A549 (cell line): ENCODE measurements around the gene PTGFRN. TPM values are rescaled to one million over a fixed set of nuclear protein-coding genes. Genes with fewer than 3 reads are reported as not detected.

Experiments used
- ATAC-seq, 2 experiments: fragments of 200-7000 bp in 1 of 2; fragments of >200 bp in 1 of 2; cut with Nextera tagmentation in 1 of 2; cut with Tn5 transposase in 1 of 2; 3 replicates each; pipeline versions ENCODE4 v1.8.0 to v1.9.1; 2018 to 2020; ENCODE audit warnings: mild to moderate bottlenecking in 1 of 2, moderate library complexity in 1 of 2
- CTCF ChIA-PET: fragments of 300-600 bp; sonication (Branson Sonifier 250); formaldehyde crosslinking; extraction: SDS; loops from one replicate; lab custom pipeline; 2021; ENCODE audit warnings: antibody characterized with exemption, inconsistent platforms; lab: Yijun Ruan, JAX
- POLR2A ChIA-PET: fragments of 350-600 bp; formaldehyde crosslinking; extraction: SDS; loops from one replicate; lab custom pipeline; 2021; ENCODE audit warnings: antibody characterized with exemption, inconsistent platforms; lab: Yijun Ruan, JAX
- DNase-seq, 2 experiments: peaks; one replicate each; pipeline versions ENCODE4 v3.0.0 to v3.0.0-alpha.2; 2011 to 2016; ENCODE audit warnings: low read depth in 1 of 2, low spot score in 1 of 2
- FAIRE-seq: peaks from 2 replicates; lab custom pipeline; 2011; peaks lifted over from hg19 to GRCh38; lab: Jason Lieb, UNC
- H3K27ac ChIP-seq, 2 experiments: fragments of >200 bp; sonication (Bioruptor Twin); formaldehyde crosslinking; 3 replicates each; pipeline ENCODE4 v1.5.1; 2016 to 2017
- H3K4me1 ChIP-seq: fragments of >200 bp; sonication (Bioruptor Twin); formaldehyde crosslinking; 3 replicates; pipeline ENCODE4 v1.6.1; 2016
- H3K4me2 ChIP-seq: fragments of >200 bp; sonication (Bioruptor Twin); formaldehyde crosslinking; 3 replicates; pipeline ENCODE4 v1.6.1; 2016
- H3K4me3 ChIP-seq: fragments of >200 bp; sonication (Bioruptor Twin); formaldehyde crosslinking; 3 replicates; pipeline ENCODE4 v1.5.1; 2016
- H3K9me3 ChIP-seq: fragments of >200 bp; sonication (Bioruptor Twin); formaldehyde crosslinking; 3 replicates; pipeline ENCODE4 v1.6.1; 2016
- BHLHE40 ChIP-seq: IDR thresholded peaks from 2 replicates; pipeline ENCODE4 v1.6.1; 2012; ENCODE audit warnings: low read depth, low read length, inconsistent platforms
- CBX2 ChIP-seq: fragments of 200-600 bp; sonication (generic); IDR thresholded peaks from 2 replicates; pipeline ENCODE4 v1.6.1; 2016; ENCODE audit warnings: low read depth, mild to moderate bottlenecking, borderline replicate concordance
- CEBPB ChIP-seq, 2 experiments: fragments of >200 bp in 1 of 2; sonication (Bioruptor Twin) in 1 of 2; formaldehyde crosslinking in 1 of 2; IDR thresholded peaks; 2 replicates each; pipeline ENCODE4 v1.6.1; 2012 to 2016
- CHD2 ChIP-seq: fragments of 150-350 bp; IDR thresholded peaks from 2 replicates; pipeline ENCODE4 v1.6.1; 2014; ENCODE audit warnings: low read length; ENCODE audit not compliant: partially characterized antibody
- ESRRA ChIP-seq: fragments of 150-350 bp; IDR thresholded peaks from 2 replicates; pipeline ENCODE4 v1.6.1; 2014; ENCODE audit warnings: mild to moderate bottlenecking, low read length, borderline replicate concordance
- FOSB ChIP-seq: fragments of 250-450 bp; sonication (Bioruptor Pico); IDR thresholded peaks from 2 replicates; pipeline ENCODE4 v1.5.0; 2020; ENCODE audit warnings: mild to moderate bottlenecking, moderate library complexity
- FOSL2 ChIP-seq, 2 experiments: fragments of 450-650 bp in 1 of 2; fragments of >200 bp in 1 of 2; sonication (Bioruptor Twin) in 1 of 2; formaldehyde crosslinking; IDR thresholded peaks; 2 replicates each; pipeline versions ENCODE4 v1.5.0 to v1.6.1; 2016 to 2020; ENCODE audit warnings: mild to moderate bottlenecking in 1 of 2, moderate library complexity in 1 of 2
- HEYL ChIP-seq: fragments of 250-450 bp; sonication (Bioruptor Pico); IDR thresholded peaks from 2 replicates; pipeline ENCODE4 v1.8.0; 2021; ENCODE audit warnings: mild to moderate bottlenecking, moderate library complexity
- HOXB13 ChIP-seq: fragments of 250-450 bp; sonication (Bioruptor Pico); IDR thresholded peaks from 2 replicates; pipeline ENCODE4 v1.5.0; 2020; ENCODE audit warnings: low read depth, mild to moderate bottlenecking, moderate library complexity
- HOXB5 ChIP-seq: fragments of 250-450 bp; sonication (Bioruptor Pico); IDR thresholded peaks from 2 replicates; pipeline ENCODE4 v1.5.0; 2020; ENCODE audit warnings: mild to moderate bottlenecking, moderate library complexity
- KDM5A ChIP-seq: fragments of 200-600 bp; sonication (generic); IDR thresholded peaks from 2 replicates; pipeline ENCODE4 v1.6.1; 2016; ENCODE audit warnings: antibody characterized with exemption, mild to moderate bottlenecking
- MAFK ChIP-seq: fragments of 450-650 bp; IDR thresholded peaks from 2 replicates; pipeline ENCODE4 v1.6.1; 2014; ENCODE audit not compliant: partially characterized antibody
- MYC ChIP-seq: IDR thresholded peaks from 2 replicates; pipeline ENCODE4 v1.6.1; 2012; ENCODE audit warnings: mild to moderate bottlenecking, inconsistent platforms, low read length, improper control_type of control experiment, borderline replicate concordance
- NR3C1 ChIP-seq: fragments of >200 bp; sonication (Bioruptor Twin); formaldehyde crosslinking; IDR thresholded peaks from 3 replicates; pipeline ENCODE4 v1.6.1; 2017
- POLR2A ChIP-seq: IDR thresholded peaks from 2 replicates; pipeline ENCODE4 v1.6.1; 2012; ENCODE audit warnings: mild to moderate bottlenecking, low read length
- POLR2AphosphoS2 ChIP-seq: conservative IDR thresholded peaks from 2 replicates; pipeline ENCODE4 v1.6.1; 2012; ENCODE audit warnings: low read length, improper control_type of control experiment, inconsistent platforms
- RARB ChIP-seq: fragments of 250-450 bp; sonication (Bioruptor Pico); IDR thresholded peaks from 2 replicates; pipeline ENCODE4 v1.8.0; 2021; ENCODE audit warnings: mild to moderate bottlenecking, moderate library complexity
- USF2 ChIP-seq: fragments of 450-650 bp; IDR thresholded peaks from 2 replicates; pipeline ENCODE4 v1.6.1; 2014; ENCODE audit warnings: antibody characterized with exemption
- ZFP36 ChIP-seq: fragments of 450-650 bp; IDR thresholded peaks from 2 replicates; pipeline ENCODE4 v1.6.1; 2014; ENCODE audit warnings: borderline replicate concordance; ENCODE audit not compliant: partially characterized antibody
- ZNF302 ChIP-seq: fragments of 250-450 bp; sonication (Bioruptor Pico); IDR thresholded peaks from 2 replicates; pipeline ENCODE4 v1.9.0; 2021; ENCODE audit warnings: inconsistent platforms, mild to moderate bottlenecking, moderate library complexity
- ZSCAN20 ChIP-seq: fragments of 250-450 bp; sonication (Bioruptor Pico); IDR thresholded peaks from 2 replicates; pipeline ENCODE4 v1.8.0; 2022; ENCODE audit warnings: mild to moderate bottlenecking, moderate library complexity
- WGBS: methylation state at CpG from one replicate; pipeline ENCODE4 v1.1.6; 2017; ENCODE audit errors: missing lambda C conversion rate; 5-methylcytosine and 5-hydroxymethylcytosine counted together
- polyA plus RNA-seq, 4 experiments: library from polyadenylated mRNA; depleted of rRNA in 3 of 4; stranded (reverse); fragments of >200 nt; fragmentation: RNase III in 1 of 4; extraction: RNeasy Plus Mini Kit Qiagen cat#74134 plus additional on column Dnase treatment in 1 of 4; gene quantifications; 2 replicates in 3 of 4; 3 replicates in 1 of 4; pipeline ENCODE4 v1.2.3, GENCODE V29; 2011 to 2017
- TF ChIP-seq, protein P1 (sequence below): IDR thresholded peaks from 2 replicates; pipeline ENCODE4 v1.6.1; 2012; ENCODE audit warnings: low read depth, borderline replicate concordance
- TF ChIP-seq, protein P2 (sequence below): fragments of 250-450 bp; sonication (Bioruptor Pico); IDR thresholded peaks from 2 replicates; pipeline ENCODE4 v1.5.0; 2020; ENCODE audit warnings: low read depth, mild to moderate bottlenecking, moderate library complexity
- TF ChIP-seq, protein P3 (sequence below): fragments of >200 bp; sonication (Bioruptor Twin); formaldehyde crosslinking; IDR thresholded peaks from 2 replicates; pipeline ENCODE4 v1.6.1; 2016
- TF ChIP-seq, protein P4 (sequence below): fragments of >200 bp; sonication (Bioruptor Twin); formaldehyde crosslinking; IDR thresholded peaks from 3 replicates; pipeline ENCODE4 v1.5.1; 2016
- TF ChIP-seq, protein P5 (sequence below): fragments of 250-450 bp; sonication (Bioruptor Pico); IDR thresholded peaks from 2 replicates; pipeline ENCODE4 v1.5.0; 2021; ENCODE audit warnings: mild to moderate bottlenecking, moderate library complexity, borderline replicate concordance

The PTGFRN gene
- polyA plus RNA-seq, 2 of the 4 experiments (the other 2 are of a cell fraction), result 17.4 to 39.0 TPM

DNA sequence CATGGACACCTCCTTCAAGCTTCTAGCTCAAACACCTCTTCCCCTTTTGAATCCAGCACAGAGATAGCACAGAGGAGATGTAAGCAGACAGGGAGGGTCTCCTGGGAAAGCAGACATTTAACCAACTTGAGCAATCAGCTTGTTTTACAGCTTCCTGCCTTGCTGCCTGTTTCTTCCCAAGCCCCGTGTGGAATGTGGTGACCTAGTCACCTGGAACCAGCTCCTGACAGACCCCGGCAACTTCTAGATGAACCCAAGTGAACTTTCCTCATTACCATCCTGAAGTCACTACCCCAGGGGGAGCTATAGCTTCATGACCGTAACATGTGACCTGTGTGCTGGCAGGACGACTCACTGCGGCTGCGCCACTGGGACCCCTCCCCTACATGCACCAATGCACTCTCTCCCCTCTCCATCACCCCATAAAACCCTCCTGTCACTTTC lies 126.3 kb downstream of the PTGFRN start:
- H3K4me1 ChIP-seq, result no peaks in the 10 kb centered on the region

GRCh38 chr1:117037802-117038201 lies 128.1 kb downstream of the PTGFRN start:
- ChIA-PET POLR2A (no interaction called here), CTCF (no interaction called here)
- DNase-seq (no peak), ATAC-seq (no peak), FAIRE-seq (no peak)
- no peaks in the 10 kb centered on the region for H3K9me3 ChIP-seq
- H3K4me2 ChIP-seq, result no peak overlapping the region
- 74% methylated on average over 1 of the region's 1 CpG for WGBS
- H3K27ac ChIP-seq, result no peak overlapping the region
- TF ChIP-seq, protein P1, sequence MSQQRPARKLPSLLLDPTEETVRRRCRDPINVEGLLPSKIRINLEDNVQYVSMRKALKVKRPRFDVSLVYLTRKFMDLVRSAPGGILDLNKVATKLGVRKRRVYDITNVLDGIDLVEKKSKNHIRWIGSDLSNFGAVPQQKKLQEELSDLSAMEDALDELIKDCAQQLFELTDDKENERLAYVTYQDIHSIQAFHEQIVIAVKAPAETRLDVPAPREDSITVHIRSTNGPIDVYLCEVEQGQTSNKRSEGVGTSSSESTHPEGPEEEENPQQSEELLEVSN, result no peak
- TF ChIP-seq, protein P2, sequence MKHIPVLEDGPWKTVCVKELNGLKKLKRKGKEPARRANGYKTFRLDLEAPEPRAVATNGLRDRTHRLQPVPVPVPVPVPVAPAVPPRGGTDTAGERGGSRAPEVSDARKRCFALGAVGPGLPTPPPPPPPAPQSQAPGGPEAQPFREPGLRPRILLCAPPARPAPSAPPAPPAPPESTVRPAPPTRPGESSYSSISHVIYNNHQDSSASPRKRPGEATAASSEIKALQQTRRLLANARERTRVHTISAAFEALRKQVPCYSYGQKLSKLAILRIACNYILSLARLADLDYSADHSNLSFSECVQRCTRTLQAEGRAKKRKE (CRISPR knock-in tag), result no peak
- TF ChIP-seq ZSCAN20 (CRISPR knock-in tag) (no peak), FOSL2 (IDR thresholded peaks at IDR 0.05) (no peak), FOSL2 (CRISPR knock-in tag; IDR thresholded peaks at IDR 0.05) (no peak), HOXB13 (no peak)
- H3K4me3 ChIP-seq, result no peak overlapping the region
- H3K4me1 ChIP-seq, result no peaks in the 10 kb centered on the region

More for the DNA sequence above, 126.3 kb downstream of the PTGFRN start:
- ChIA-PET POLR2A (no interaction called here), CTCF (interaction anchor here (1.0 kb wide), 1 partner anchor 18 kb away, joined by 3 read pairs; no protein-coding TSS in a partner anchor)
- H3K9me3 ChIP-seq, result no peaks in the 10 kb centered on the region
- no peak for TF ChIP-seq POLR2AphosphoS2
- TF ChIP-seq HEYL (CRISPR knock-in tag), result no peak
- no peak for TF ChIP-seq KDM5A
- no peak for TF ChIP-seq CBX2
- no peak for TF ChIP-seq NR3C1
- TF ChIP-seq BHLHE40, result no peak
- TF ChIP-seq HOXB5 (CRISPR knock-in tag), result no peak
- TF ChIP-seq USF2, result no peak
- TF ChIP-seq, protein P3, sequence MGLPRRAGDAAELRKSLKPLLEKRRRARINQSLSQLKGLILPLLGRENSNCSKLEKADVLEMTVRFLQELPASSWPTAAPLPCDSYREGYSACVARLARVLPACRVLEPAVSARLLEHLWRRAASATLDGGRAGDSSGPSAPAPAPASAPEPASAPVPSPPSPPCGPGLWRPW, result no peak
- no peak for TF ChIP-seq MYC
- no peak for TF ChIP-seq POLR2A
- no peak for TF ChIP-seq MAFK
- TF ChIP-seq, protein P4, sequence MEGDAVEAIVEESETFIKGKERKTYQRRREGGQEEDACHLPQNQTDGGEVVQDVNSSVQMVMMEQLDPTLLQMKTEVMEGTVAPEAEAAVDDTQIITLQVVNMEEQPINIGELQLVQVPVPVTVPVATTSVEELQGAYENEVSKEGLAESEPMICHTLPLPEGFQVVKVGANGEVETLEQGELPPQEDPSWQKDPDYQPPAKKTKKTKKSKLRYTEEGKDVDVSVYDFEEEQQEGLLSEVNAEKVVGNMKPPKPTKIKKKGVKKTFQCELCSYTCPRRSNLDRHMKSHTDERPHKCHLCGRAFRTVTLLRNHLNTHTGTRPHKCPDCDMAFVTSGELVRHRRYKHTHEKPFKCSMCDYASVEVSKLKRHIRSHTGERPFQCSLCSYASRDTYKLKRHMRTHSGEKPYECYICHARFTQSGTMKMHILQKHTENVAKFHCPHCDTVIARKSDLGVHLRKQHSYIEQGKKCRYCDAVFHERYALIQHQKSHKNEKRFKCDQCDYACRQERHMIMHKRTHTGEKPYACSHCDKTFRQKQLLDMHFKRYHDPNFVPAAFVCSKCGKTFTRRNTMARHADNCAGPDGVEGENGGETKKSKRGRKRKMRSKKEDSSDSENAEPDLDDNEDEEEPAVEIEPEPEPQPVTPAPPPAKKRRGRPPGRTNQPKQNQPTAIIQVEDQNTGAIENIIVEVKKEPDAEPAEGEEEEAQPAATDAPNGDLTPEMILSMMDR, result no peak
- TF ChIP-seq, all 56 proteins: peak for 0
- Histone ChIP-seq H3K4me3 (no peak overlapping the region), H3K27ac (no peak overlapping the region), H3K4me2 (no peak overlapping the region)
- ATAC-seq (no peak), FAIRE-seq (no peak), DNase-seq (no peak)
- 85% methylated on average over 6 of the region's 6 CpGs for WGBS

DNA sequence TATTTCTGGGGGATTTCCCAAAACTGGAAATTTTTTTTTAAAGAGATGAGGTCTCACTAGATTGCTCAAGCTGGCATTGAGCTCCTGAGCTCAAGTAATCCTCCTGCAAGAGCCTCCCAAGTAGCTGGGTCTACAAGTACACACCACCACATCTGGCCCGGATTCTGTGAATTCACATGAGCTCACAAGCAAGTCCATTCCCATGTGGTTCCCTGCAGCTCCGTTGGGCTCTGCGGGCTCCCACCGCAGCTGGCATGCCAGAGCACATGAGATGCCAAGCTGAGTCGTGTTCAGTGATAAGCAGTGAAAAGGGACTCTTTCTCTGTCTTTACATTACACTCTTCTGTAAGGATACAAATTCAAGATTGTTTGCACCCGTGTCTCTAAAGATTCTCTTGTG lies 128.5 kb downstream of the PTGFRN start:
- FAIRE-seq (no peak), DNase-seq (no peak), ATAC-seq (no peak)
- no peak overlapping the region for H3K27ac ChIP-seq
- no peak overlapping the region for H3K4me2 ChIP-seq
- H3K4me3 ChIP-seq, result no peak overlapping the region
- ChIA-PET CTCF (no interaction called here), POLR2A (no interaction called here)
- no peaks in the 10 kb centered on the region for H3K4me1 ChIP-seq
- no peaks in the 10 kb centered on the region for H3K9me3 ChIP-seq
- 77% methylated on average over 6 of the region's 6 CpGs for WGBS
- TF ChIP-seq ZNF302 (CRISPR knock-in tag) (no peak), RARB (CRISPR knock-in tag) (no peak), CHD2 (no peak), ESRRA (no peak), ZFP36 (no peak), HOXB13 (no peak), POLR2A (no peak), FOSB (CRISPR knock-in tag) (no peak), CEBPB (IDR thresholded peaks at IDR 0.05) (no peak)
- TF ChIP-seq, protein P3, result no peak
- TF ChIP-seq, protein P5, sequence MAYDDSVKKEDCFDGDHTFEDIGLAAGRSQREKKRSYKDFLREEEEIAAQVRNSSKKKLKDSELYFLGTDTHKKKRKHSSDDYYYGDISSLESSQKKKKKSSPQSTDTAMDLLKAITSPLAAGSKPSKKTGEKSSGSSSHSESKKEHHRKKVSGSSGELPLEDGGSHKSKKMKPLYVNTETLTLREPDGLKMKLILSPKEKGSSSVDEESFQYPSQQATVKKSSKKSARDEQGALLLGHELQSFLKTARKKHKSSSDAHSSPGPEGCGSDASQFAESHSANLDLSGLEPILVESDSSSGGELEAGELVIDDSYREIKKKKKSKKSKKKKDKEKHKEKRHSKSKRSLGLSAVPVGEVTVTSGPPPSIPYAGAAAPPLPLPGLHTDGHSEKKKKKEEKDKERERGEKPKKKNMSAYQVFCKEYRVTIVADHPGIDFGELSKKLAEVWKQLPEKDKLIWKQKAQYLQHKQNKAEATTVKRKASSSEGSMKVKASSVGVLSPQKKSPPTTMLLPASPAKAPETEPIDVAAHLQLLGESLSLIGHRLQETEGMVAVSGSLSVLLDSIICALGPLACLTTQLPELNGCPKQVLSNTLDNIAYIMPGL (CRISPR knock-in tag), result no peak
